Stomach (tissue), 4 donors: ENCODE data around the gene GAK.

Source experiments
- EP300 ChIP-seq: sonication (generic); formaldehyde crosslinking; IDR thresholded peaks from one replicate; pipeline ENCODE4 v1.6.1; 2017; ENCODE audit warnings: antibody characterized with exemption
- POLR2A ChIP-seq, 4 donors: fragments of 450-650 bp; IDR thresholded peaks; one replicate each; pipeline ENCODE4 v1.6.1; 2016; ENCODE audit warnings: antibody characterized with exemption in 4 of 4, control low read depth in 2 of 4, mild to moderate bottlenecking in 1 of 4, moderate library complexity in 1 of 4
- POLR2AphosphoS5 ChIP-seq, 3 donors: sonication (generic); formaldehyde crosslinking; IDR thresholded peaks; one replicate each; pipeline ENCODE4 v1.6.1; 2016; ENCODE audit warnings: antibody characterized with exemption in 3 of 3
- TF ChIP-seq, protein P1 (sequence below), 7 experiments: fragments of 450-650 bp in 4 of 7; fragments of 200-600 bp in 3 of 7; sonication (generic) in 3 of 7; IDR thresholded peaks; one replicate each; pipeline ENCODE4 v1.5.1; 2016 to 2019; ENCODE audit warnings: antibody characterized with exemption in 7 of 7, control low read depth in 2 of 7, mild to moderate bottlenecking in 1 of 7

DNA sequence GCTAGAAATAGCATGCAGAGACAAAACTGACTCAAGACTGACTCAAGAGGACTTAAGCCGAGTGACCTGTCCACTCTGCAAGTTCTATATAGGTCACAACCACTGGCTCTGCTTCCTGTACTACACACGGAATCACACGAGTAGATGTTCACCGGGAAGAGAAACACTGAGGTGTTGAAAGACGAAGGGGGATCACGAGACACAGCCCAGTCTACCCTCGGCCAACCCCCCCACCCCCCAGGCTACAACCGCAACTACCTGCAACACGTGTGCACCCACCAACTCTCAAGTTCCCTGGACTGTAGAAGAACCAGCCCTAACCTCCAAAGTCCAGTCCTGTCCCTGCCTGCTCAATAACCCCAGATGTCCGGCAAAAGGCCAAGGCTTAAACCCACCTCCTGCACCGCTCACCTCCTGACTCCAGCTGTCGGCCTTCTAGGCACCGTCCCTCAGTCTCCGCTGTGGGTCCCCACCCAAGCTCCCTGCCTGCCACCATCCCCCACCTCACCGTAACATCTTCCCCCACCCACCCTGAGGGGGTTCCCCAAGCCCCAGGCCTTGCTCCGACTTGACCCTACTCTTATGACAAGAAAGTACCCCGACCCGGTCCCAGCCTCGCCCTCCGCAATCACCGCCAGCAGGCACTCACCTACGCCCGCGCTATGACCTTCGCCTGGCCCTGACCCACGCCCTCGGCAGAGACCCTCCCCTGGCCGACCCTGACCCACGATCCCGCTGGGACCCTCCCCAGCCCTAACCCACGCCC lies 739 bp downstream of the GAK start:
- TF ChIP-seq, protein P1, sequence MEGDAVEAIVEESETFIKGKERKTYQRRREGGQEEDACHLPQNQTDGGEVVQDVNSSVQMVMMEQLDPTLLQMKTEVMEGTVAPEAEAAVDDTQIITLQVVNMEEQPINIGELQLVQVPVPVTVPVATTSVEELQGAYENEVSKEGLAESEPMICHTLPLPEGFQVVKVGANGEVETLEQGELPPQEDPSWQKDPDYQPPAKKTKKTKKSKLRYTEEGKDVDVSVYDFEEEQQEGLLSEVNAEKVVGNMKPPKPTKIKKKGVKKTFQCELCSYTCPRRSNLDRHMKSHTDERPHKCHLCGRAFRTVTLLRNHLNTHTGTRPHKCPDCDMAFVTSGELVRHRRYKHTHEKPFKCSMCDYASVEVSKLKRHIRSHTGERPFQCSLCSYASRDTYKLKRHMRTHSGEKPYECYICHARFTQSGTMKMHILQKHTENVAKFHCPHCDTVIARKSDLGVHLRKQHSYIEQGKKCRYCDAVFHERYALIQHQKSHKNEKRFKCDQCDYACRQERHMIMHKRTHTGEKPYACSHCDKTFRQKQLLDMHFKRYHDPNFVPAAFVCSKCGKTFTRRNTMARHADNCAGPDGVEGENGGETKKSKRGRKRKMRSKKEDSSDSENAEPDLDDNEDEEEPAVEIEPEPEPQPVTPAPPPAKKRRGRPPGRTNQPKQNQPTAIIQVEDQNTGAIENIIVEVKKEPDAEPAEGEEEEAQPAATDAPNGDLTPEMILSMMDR (IDR thresholded peaks at IDR 0.05) = no peak
- no peak for TF ChIP-seq POLR2A (IDR thresholded peaks at IDR 0.05)
- TF ChIP-seq EP300 = no peak
- TF ChIP-seq POLR2AphosphoS5 (IDR thresholded peaks at IDR 0.05) = peak in 1 of 3 donors; percentile 40
